ENCODE measurements around the gene GNA15.

Gene GNA15

GRCh38 chr19:3113100-3114017 lies 22.5 kb upstream of the GNA15 start:
- no peak overlapping the region for H3K4me3 ChIP-seq (ENCODE audit: low read depth, low read length)
- DNase-seq (ENCODE audit: low read depth), result no peak
- no peak for TF ChIP-seq CTCF (IDR thresholded peaks at IDR 0.05; ENCODE audit: low read depth, low read length, missing control alignments)
- in situ Hi-C loops (cut with HindIII; ENCODE audit: low sequenced_read_pairs), result no loop called here

- no peak overlapping the region for H3K4me3 ChIP-seq (ENCODE audit: low read depth, low read length)
- in situ Hi-C loops (cut with HindIII; ENCODE audit: low sequenced_read_pairs), result no loop called here
- no peak for TF ChIP-seq CTCF (IDR thresholded peaks at IDR 0.05; ENCODE audit: low read depth, low read length, missing control alignments)
- no peak for DNase-seq (ENCODE audit: low read depth)
Measured at GRCh38 chr19:3114018-3114726, 21.7 kb upstream of the GNA15 start.

GRCh38 chr19:3114811-3115210 lies 21.0 kb upstream of the GNA15 start:
- in situ Hi-C loops (cut with HindIII; ENCODE audit: low sequenced_read_pairs), result no loop called here
- no peak for DNase-seq (ENCODE audit: low read depth)
- no peak for TF ChIP-seq CTCF (IDR thresholded peaks at IDR 0.05; ENCODE audit: low read depth, low read length, missing control alignments)
- no peak overlapping the region for H3K4me3 ChIP-seq (ENCODE audit: low read depth, low read length)

- H3K4me3 ChIP-seq (ENCODE audit: low read depth, low read length), result no peak overlapping the region
- TF ChIP-seq CTCF (IDR thresholded peaks at IDR 0.05; ENCODE audit: low read depth, low read length, missing control alignments), result no peak
- in situ Hi-C loops (cut with HindIII; ENCODE audit: low sequenced_read_pairs), result no loop called here
- DNase-seq (ENCODE audit: low read depth), result no peak
Measured at GRCh38 chr19:3115411-3115810, 20.4 kb upstream of the GNA15 start.

- in situ Hi-C loops (cut with HindIII; ENCODE audit: low sequenced_read_pairs), result no loop called here
- DNase-seq (ENCODE audit: low read depth), result no peak
- no peak for TF ChIP-seq CTCF (IDR thresholded peaks at IDR 0.05; ENCODE audit: low read depth, low read length, missing control alignments)
- no peak overlapping the region for H3K4me3 ChIP-seq (ENCODE audit: low read depth, low read length)
Measured at GRCh38 chr19:3115916-3116602, 19.8 kb upstream of the GNA15 start.

GRCh38 chr19:3116621-3117020 lies 19.2 kb upstream of the GNA15 start:
- no peak overlapping the region for H3K4me3 ChIP-seq (ENCODE audit: low read depth, low read length)
- DNase-seq (ENCODE audit: low read depth), result no peak
- in situ Hi-C loops (cut with HindIII; ENCODE audit: low sequenced_read_pairs), result no loop called here
- no peak for TF ChIP-seq CTCF (IDR thresholded peaks at IDR 0.05; ENCODE audit: low read depth, low read length, missing control alignments)

Measured in astrocyte of the cerebellum (primary cell).